ENCODE results near the gene APOBEC4. TPM values are rescaled to one million over a fixed set of nuclear protein-coding genes. Genes with fewer than 3 reads are reported as not detected.

The APOBEC4 gene
- total and polyA plus RNA-seq, 9 of the 15 experiments (the other 6 are each of a cell fraction or from before 2014, with no cell fraction given) = not detected

GRCh38 chr1:183604038-183604808 lies 48.9 kb downstream of the APOBEC4 start (continued):
- TF ChIP-seq TCF3 (CRISPR knock-in tag; IDR thresholded peaks at IDR 0.05) (no peak), RREB1 (CRISPR knock-in tag; IDR thresholded peaks at IDR 0.05) (0 out of 2 replicates have a peak, but pooled peaks have one; percentile 39), THAP12 (CRISPR knock-in tag; IDR thresholded peaks at IDR 0.05) (no peak), CREB5 (CRISPR knock-in tag; IDR thresholded peaks at IDR 0.05) (no peak), NKRF (IDR thresholded peaks at IDR 0.05; ENCODE audit: borderline replicate concordance) (no peak), ATF7 (IDR thresholded peaks at IDR 0.05) (peak; percentile 99), MLLT1 (IDR thresholded peaks at IDR 0.05) (peak in 1 of 2 experiments; percentile 76; a peak in 2 of 4 replicates), CBFA2T3 (IDR thresholded peaks at IDR 0.05) (0 out of 2 replicates have a peak, but pooled peaks have one; percentile 6), JUN (IDR thresholded peaks at IDR 0.05; ENCODE audit: borderline replicate concordance, low read depth, low read length) (peak; percentile 96), JUN (CRISPR knock-in tag; IDR thresholded peaks at IDR 0.05; ENCODE audit: borderline replicate concordance) (no peak), SMARCA4 (IDR thresholded peaks at IDR 0.05) (peak; percentile 54; the same call in 1 of the 2 replicates)
